GM18517 (cell line): ENCODE results near the gene ADAT3.

ENCODE experiments used
- ATAC-seq: cut with Tn5 transposase; IDR thresholded peaks from one replicate; pipeline ENCODE4 v1.9.1; 2021; ENCODE audit warnings: mild to moderate bottlenecking, moderate library complexity; ENCODE audit not compliant: unreplicated experiment

ADAT3 gene

GRCh38 chr19:1905110-1905862 is at the start of gene ADAT3, which contains the start of gene SCAMP4:
ADAT3 (plus strand) TSS chr19:1905399; CDS start chr19:1912048, 6,649 bp downstream.
SCAMP4 (plus strand) TSS chr19:1905399; CDS start chr19:1915020, 9,621 bp downstream.
- ATAC-seq = peak; percentile 72

- ATAC-seq = no peak
These were observed 49.4 kb upstream of the ADAT3 start for GRCh38 chr19:1855828-1856255.

- ATAC-seq = no peak
These were observed 48.9 kb upstream of the ADAT3 start for GRCh38 chr19:1856345-1856697.

- ATAC-seq = no peak
These were observed 48.2 kb upstream of the ADAT3 start for GRCh38 chr19:1856698-1857603.

- no peak for ATAC-seq
These were observed 47.4 kb upstream of the ADAT3 start for GRCh38 chr19:1857648-1858326.

- no peak for ATAC-seq
These were observed 46.7 kb upstream of the ADAT3 start for GRCh38 chr19:1858412-1859081.

- no peak for ATAC-seq
These were observed 45.8 kb upstream of the ADAT3 start for GRCh38 chr19:1859331-1859781.

- ATAC-seq = no peak
These were observed 45.0 kb upstream of the ADAT3 start for GRCh38 chr19:1860042-1860775.

- no peak for ATAC-seq
These were observed 44.2 kb upstream of the ADAT3 start for GRCh38 chr19:1860821-1861598.

GRCh38 chr19:1861599-1862031 is 43.6 kb upstream of the ADAT3 start:
- ATAC-seq = no peak

GRCh38 chr19:1862068-1862423 is 43.2 kb upstream of the ADAT3 start:
- ATAC-seq = no peak

GRCh38 chr19:1862424-1863327 is 42.5 kb upstream of the ADAT3 start:
- peak; percentile 4 for ATAC-seq

- peak; percentile 8 for ATAC-seq
These were observed 41.9 kb upstream of the ADAT3 start, which contains the start of gene KLF16 for GRCh38 chr19:1863328-1863637. KLF16 (minus strand) TSS chr19:1863579; CDS start chr19:1863497, 82 bp downstream.

- ATAC-seq = peak; percentile 46
These were observed 41.3 kb upstream of the ADAT3 start for GRCh38 chr19:1863638-1864479.

- peak; percentile 28 for ATAC-seq
These were observed 40.6 kb upstream of the ADAT3 start for GRCh38 chr19:1864480-1865171.

GRCh38 chr19:1865172-1866010 is 39.8 kb upstream of the ADAT3 start:
- no peak for ATAC-seq
